Measurements from ENCODE around the gene ALDOC.
A peak's percentile ranks its signal among the peaks of the same experiment; 100 is the strongest.

Gene ALDOC

GRCh38 chr17:28549236-28550132 lies 27.2 kb downstream of the ALDOC start:
- ChIA-PET CTCF (interaction anchor here (0.7 to 4.4 kb wide), 10 partner anchors 8 to 83 kb away, joined by 3 to 32 read pairs (median 4); partner anchors contain the start of gene PIGS), POLR2A (no interaction called here)
- no peaks in the 10 kb centered on the region for H3K27me3 ChIP-seq (replicated peaks in 2 of 5; ENCODE audit: control insufficient read depth in 4 of 5, insufficient read depth in 5 of 5, low read length in 4 of 5)
- peaks cover 0 to 26% (median 13%) of the 10 kb centered on the region in 4 experiments for H3K36me3 ChIP-seq (ENCODE audit: control insufficient read depth in 4 of 4, insufficient read depth in 4 of 4, low read length in 3 of 4)
- no peaks in the 10 kb centered on the region for H3K9me3 ChIP-seq (ENCODE audit: control extremely low read depth in 1 of 5, control insufficient read depth in 4 of 5, insufficient read depth in 2 of 5, low read depth in 1 of 5, low read length in 4 of 5)
- no peak overlapping the region for H3K27ac ChIP-seq (ENCODE audit: insufficient read depth in 1 of 2, low read depth in 1 of 2, low read length in 2 of 2, poor library complexity in 1 of 2, severe bottlenecking in 2 of 2)
- peaks cover 2 to 34% (median 26%) of the 10 kb centered on the region in 4 experiments for H3K4me1 ChIP-seq (ENCODE audit: control extremely low read depth in 1 of 4, control insufficient read depth in 4 of 4, insufficient read depth in 4 of 4, low read length in 3 of 4)
- peak in 2 of 3 donors; percentile 57 to 59 for DNase-seq
- no peak overlapping the region for H3K4me3 ChIP-seq (ENCODE audit: control insufficient read depth in 1 of 7, extremely low read depth in 1 of 7, insufficient read depth in 4 of 7, low read depth in 2 of 7, low read length in 6 of 7)
- WGBS (ENCODE audit: insufficient coverage), result 58% methylated on average over 2 of the region's 3 CpGs

- peaks cover 0 to 16% (median 5%) of the 10 kb centered on the region in 4 experiments for H3K36me3 ChIP-seq (ENCODE audit: control insufficient read depth in 4 of 4, insufficient read depth in 4 of 4, low read length in 3 of 4)
- H3K27ac ChIP-seq (ENCODE audit: insufficient read depth in 1 of 2, low read depth in 1 of 2, low read length in 2 of 2, poor library complexity in 1 of 2, severe bottlenecking in 2 of 2), result no peak overlapping the region
- WGBS (ENCODE audit: insufficient coverage), result 98% methylated on average over 5 of the region's 6 CpGs
- no peaks in the 10 kb centered on the region for H3K9me3 ChIP-seq (ENCODE audit: control extremely low read depth in 1 of 5, control insufficient read depth in 4 of 5, insufficient read depth in 2 of 5, low read depth in 1 of 5, low read length in 4 of 5)
- H3K27me3 ChIP-seq (replicated peaks in 2 of 5; ENCODE audit: control insufficient read depth in 4 of 5, insufficient read depth in 5 of 5, low read length in 4 of 5), result no peaks in the 10 kb centered on the region
- no peak overlapping the region for H3K4me3 ChIP-seq (ENCODE audit: control insufficient read depth in 1 of 7, extremely low read depth in 1 of 7, insufficient read depth in 4 of 7, low read depth in 2 of 7, low read length in 6 of 7)
- DNase-seq, result no peak
- POLR2A ChIA-PET, result no interaction called here
- CTCF ChIA-PET, result interaction anchor here (0.7 to 4.4 kb wide), 13 partner anchors 7 to 82 kb away, joined by 3 to 32 read pairs (median 4); partner anchors contain the start of gene PIGS
- peaks cover 2 to 34% (median 26%) of the 10 kb centered on the region in 4 experiments for H3K4me1 ChIP-seq (ENCODE audit: control extremely low read depth in 1 of 4, control insufficient read depth in 4 of 4, insufficient read depth in 4 of 4, low read length in 3 of 4)
These were observed 28.1 kb downstream of the ALDOC start for GRCh38 chr17:28548417-28549130.

GRCh38 chr17:28547623-28548416 lies 28.9 kb downstream of the ALDOC start:
- ChIA-PET POLR2A (interaction anchor here (0.9 kb wide), 1 partner anchor 44 kb away, joined by 4 read pairs; no protein-coding TSS in a partner anchor), CTCF (interaction anchor here (0.6 to 4.4 kb wide), 19 partner anchors 9 to 82 kb away, joined by 3 to 32 read pairs (median 5); partner anchors contain the start of gene PIGS)
- Histone ChIP-seq H3K4me3 (ENCODE audit: control insufficient read depth in 1 of 7, extremely low read depth in 1 of 7, insufficient read depth in 4 of 7, low read depth in 2 of 7, low read length in 6 of 7) (peak overlapping the region in 1 of 7 experiments; percentile 1), H3K4me1 (ENCODE audit: control extremely low read depth in 1 of 4, control insufficient read depth in 4 of 4, insufficient read depth in 4 of 4, low read length in 3 of 4) (peaks cover 2 to 34% (median 25%) of the 10 kb centered on the region in 4 experiments), H3K9me3 (ENCODE audit: control extremely low read depth in 1 of 5, control insufficient read depth in 4 of 5, insufficient read depth in 2 of 5, low read depth in 1 of 5, low read length in 4 of 5) (no peaks in the 10 kb centered on the region), H3K27ac (ENCODE audit: insufficient read depth in 1 of 2, low read depth in 1 of 2, low read length in 2 of 2, poor library complexity in 1 of 2, severe bottlenecking in 2 of 2) (peak overlapping the region in 1 of 2 experiments; percentile 45), H3K36me3 (ENCODE audit: control insufficient read depth in 4 of 4, insufficient read depth in 4 of 4, low read length in 3 of 4) (peaks cover 0 to 11% (median 0%) of the 10 kb centered on the region in 4 experiments), H3K27me3 (replicated peaks in 2 of 5; ENCODE audit: control insufficient read depth in 4 of 5, insufficient read depth in 5 of 5, low read length in 4 of 5) (no peaks in the 10 kb centered on the region)
- peak; percentile 63 to 89 (median 82) for DNase-seq
- WGBS (ENCODE audit: insufficient coverage), result 27% methylated on average over 22 of the region's 26 CpGs

GRCh38 chr17:28547096-28547622 lies 29.5 kb downstream of the ALDOC start:
- no peak for DNase-seq
- peaks cover 0 to 11% (median 0%) of the 10 kb centered on the region in 4 experiments for H3K36me3 ChIP-seq (ENCODE audit: control insufficient read depth in 4 of 4, insufficient read depth in 4 of 4, low read length in 3 of 4)
- H3K4me1 ChIP-seq (ENCODE audit: control extremely low read depth in 1 of 4, control insufficient read depth in 4 of 4, insufficient read depth in 4 of 4, low read length in 3 of 4), result peaks cover 2 to 34% (median 22%) of the 10 kb centered on the region in 4 experiments
- 91% methylated on average over 11 of the region's 14 CpGs for WGBS (ENCODE audit: insufficient coverage)
- peak overlapping the region in 1 of 7 experiments; percentile 1 for H3K4me3 ChIP-seq (ENCODE audit: control insufficient read depth in 1 of 7, extremely low read depth in 1 of 7, insufficient read depth in 4 of 7, low read depth in 2 of 7, low read length in 6 of 7)
- POLR2A ChIA-PET, result interaction anchor here (0.9 kb wide), 1 partner anchor 44 kb away, joined by 4 read pairs; no protein-coding TSS in a partner anchor
- H3K9me3 ChIP-seq (ENCODE audit: control extremely low read depth in 1 of 5, control insufficient read depth in 4 of 5, insufficient read depth in 2 of 5, low read depth in 1 of 5, low read length in 4 of 5), result no peaks in the 10 kb centered on the region
- H3K27me3 ChIP-seq (replicated peaks in 2 of 5; ENCODE audit: control insufficient read depth in 4 of 5, insufficient read depth in 5 of 5, low read length in 4 of 5), result no peaks in the 10 kb centered on the region
- H3K27ac ChIP-seq (ENCODE audit: insufficient read depth in 1 of 2, low read depth in 1 of 2, low read length in 2 of 2, poor library complexity in 1 of 2, severe bottlenecking in 2 of 2), result no peak overlapping the region
- CTCF ChIA-PET, result interaction anchor here (0.6 to 4.4 kb wide), 16 partner anchors 10 to 67 kb away, joined by 3 to 32 read pairs (median 5); partner anchors contain the start of gene PIGS

GRCh38 chr17:28545787-28546415 lies 30.8 kb downstream of the ALDOC start:
- ChIA-PET POLR2A (interaction anchor here (0.6 kb wide), 1 partner anchor 20 kb away, joined by 3 read pairs; no protein-coding TSS in a partner anchor), CTCF (interaction anchor here (1.0 to 4.4 kb wide), 4 partner anchors 10 to 57 kb away, joined by 3 to 32 read pairs (median 14); no protein-coding TSS in a partner anchor)
- 97% methylated on average over 4 of the region's 6 CpGs for WGBS (ENCODE audit: insufficient coverage)
- Histone ChIP-seq H3K36me3 (ENCODE audit: control insufficient read depth in 4 of 4, insufficient read depth in 4 of 4, low read length in 3 of 4) (peaks cover 0 to 11% (median 0%) of the 10 kb centered on the region in 4 experiments), H3K27ac (ENCODE audit: insufficient read depth in 1 of 2, low read depth in 1 of 2, low read length in 2 of 2, poor library complexity in 1 of 2, severe bottlenecking in 2 of 2) (no peak overlapping the region), H3K27me3 (replicated peaks in 2 of 5; ENCODE audit: control insufficient read depth in 4 of 5, insufficient read depth in 5 of 5, low read length in 4 of 5) (no peaks in the 10 kb centered on the region), H3K4me1 (ENCODE audit: control extremely low read depth in 1 of 4, control insufficient read depth in 4 of 4, insufficient read depth in 4 of 4, low read length in 3 of 4) (peaks cover 2 to 24% (median 16%) of the 10 kb centered on the region in 4 experiments), H3K9me3 (ENCODE audit: control extremely low read depth in 1 of 5, control insufficient read depth in 4 of 5, insufficient read depth in 2 of 5, low read depth in 1 of 5, low read length in 4 of 5) (no peaks in the 10 kb centered on the region), H3K4me3 (ENCODE audit: control insufficient read depth in 1 of 7, extremely low read depth in 1 of 7, insufficient read depth in 4 of 7, low read depth in 2 of 7, low read length in 6 of 7) (no peak overlapping the region)
- DNase-seq, result no peak

- ChIA-PET CTCF (interaction anchor here (3.8 kb wide), 1 partner anchor 9 kb away, joined by 23 read pairs; no protein-coding TSS in a partner anchor), POLR2A (no interaction called here)
- 89% methylated on average over 2 of the region's 2 CpGs for WGBS (ENCODE audit: insufficient coverage)
- H3K4me3 ChIP-seq (ENCODE audit: control insufficient read depth in 1 of 7, extremely low read depth in 1 of 7, insufficient read depth in 4 of 7, low read depth in 2 of 7, low read length in 6 of 7), result no peak overlapping the region
- H3K36me3 ChIP-seq (ENCODE audit: control insufficient read depth in 4 of 4, insufficient read depth in 4 of 4, low read length in 3 of 4), result peaks cover 0 to 11% (median 0%) of the 10 kb centered on the region in 4 experiments
- no peaks in the 10 kb centered on the region for H3K27me3 ChIP-seq (replicated peaks in 2 of 5; ENCODE audit: control insufficient read depth in 4 of 5, insufficient read depth in 5 of 5, low read length in 4 of 5)
- no peak for DNase-seq
- peaks cover 0 to 22% (median 16%) of the 10 kb centered on the region in 4 experiments for H3K4me1 ChIP-seq (ENCODE audit: control extremely low read depth in 1 of 4, control insufficient read depth in 4 of 4, insufficient read depth in 4 of 4, low read length in 3 of 4)
- H3K9me3 ChIP-seq (ENCODE audit: control extremely low read depth in 1 of 5, control insufficient read depth in 4 of 5, insufficient read depth in 2 of 5, low read depth in 1 of 5, low read length in 4 of 5), result no peaks in the 10 kb centered on the region
- no peak overlapping the region for H3K27ac ChIP-seq (ENCODE audit: insufficient read depth in 1 of 2, low read depth in 1 of 2, low read length in 2 of 2, poor library complexity in 1 of 2, severe bottlenecking in 2 of 2)
These were observed 31.6 kb downstream of the ALDOC start for GRCh38 chr17:28545141-28545503.

All from common myeloid progenitor, CD34-positive (primary cell).